ENCODE data around the gene FETUB. TPM values are rescaled to one million over a fixed set of nuclear protein-coding genes. Genes with fewer than 3 reads are reported as not detected.

Gene FETUB
- total RNA-seq, 1 experiment from 2014 or later, result not detected

DNA sequence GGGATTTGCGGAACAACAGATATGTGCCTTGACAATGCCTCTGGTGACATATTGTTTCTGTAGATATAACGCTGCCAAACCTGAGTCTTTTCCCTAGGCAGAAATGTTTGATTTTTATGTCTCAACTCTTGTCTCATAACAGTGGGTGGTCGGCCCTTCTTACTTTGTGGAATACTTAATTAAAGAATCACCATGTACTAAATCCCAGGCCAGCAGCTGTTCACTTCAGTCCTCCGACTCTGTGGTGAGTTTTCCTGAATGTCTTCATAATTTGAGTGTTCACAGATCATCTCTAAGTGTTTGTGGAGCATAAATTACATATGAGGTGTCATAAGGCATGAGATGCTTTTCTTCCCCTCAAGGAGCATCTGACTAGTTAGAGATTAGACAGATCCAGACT lies 5.9 kb downstream of the FETUB start:
- H3K9me3 ChIP-seq, result no peaks in the 10 kb centered on the region
- H3K36me3 ChIP-seq (ENCODE audit: control insufficient read depth, insufficient read depth, low read length), result no peaks in the 10 kb centered on the region
- ChIA-PET CTCF (no interaction called here), POLR2A (no interaction called here)
- Mint-ChIP-seq H3K4me3 (ENCODE audit: unreplicated experiment) (no peak overlapping the region), H3K9me3 (ENCODE audit: unreplicated experiment) (no peaks in the 10 kb centered on the region), H3K36me3 (ENCODE audit: insufficient read depth, unreplicated experiment) (no peaks in the 10 kb centered on the region), H3K4me1 (ENCODE audit: low read depth, unreplicated experiment) (no peaks in the 10 kb centered on the region), H3K27me3 (ENCODE audit: insufficient read depth, unreplicated experiment) (no peaks in the 10 kb centered on the region), H3K27ac (ENCODE audit: unreplicated experiment) (no peak overlapping the region)
- H3K27me3 ChIP-seq (replicated peaks; ENCODE audit: control insufficient read depth, insufficient read depth, low read length), result no peaks in the 10 kb centered on the region
- H3K4me1 ChIP-seq, result no peaks in the 10 kb centered on the region
- H3K4me3 ChIP-seq (ENCODE audit: low read depth, low read length), result no peak overlapping the region
- intact Hi-C loops (cut with micrococcal nuclease; ENCODE audit: unreplicated experiment), result no loop called here
- BruUV-seq (replicated peaks), result no TSS peak
- DNase-seq, result no peak
- TF ChIP-seq, protein P1, sequence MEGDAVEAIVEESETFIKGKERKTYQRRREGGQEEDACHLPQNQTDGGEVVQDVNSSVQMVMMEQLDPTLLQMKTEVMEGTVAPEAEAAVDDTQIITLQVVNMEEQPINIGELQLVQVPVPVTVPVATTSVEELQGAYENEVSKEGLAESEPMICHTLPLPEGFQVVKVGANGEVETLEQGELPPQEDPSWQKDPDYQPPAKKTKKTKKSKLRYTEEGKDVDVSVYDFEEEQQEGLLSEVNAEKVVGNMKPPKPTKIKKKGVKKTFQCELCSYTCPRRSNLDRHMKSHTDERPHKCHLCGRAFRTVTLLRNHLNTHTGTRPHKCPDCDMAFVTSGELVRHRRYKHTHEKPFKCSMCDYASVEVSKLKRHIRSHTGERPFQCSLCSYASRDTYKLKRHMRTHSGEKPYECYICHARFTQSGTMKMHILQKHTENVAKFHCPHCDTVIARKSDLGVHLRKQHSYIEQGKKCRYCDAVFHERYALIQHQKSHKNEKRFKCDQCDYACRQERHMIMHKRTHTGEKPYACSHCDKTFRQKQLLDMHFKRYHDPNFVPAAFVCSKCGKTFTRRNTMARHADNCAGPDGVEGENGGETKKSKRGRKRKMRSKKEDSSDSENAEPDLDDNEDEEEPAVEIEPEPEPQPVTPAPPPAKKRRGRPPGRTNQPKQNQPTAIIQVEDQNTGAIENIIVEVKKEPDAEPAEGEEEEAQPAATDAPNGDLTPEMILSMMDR (IDR thresholded peaks at IDR 0.05; ENCODE audit: insufficient read depth in 1 of 2, low read depth in 1 of 2, low read length in 1 of 2, severe bottlenecking in 1 of 2, unreplicated experiment in 1 of 2), result no peak

DNA sequence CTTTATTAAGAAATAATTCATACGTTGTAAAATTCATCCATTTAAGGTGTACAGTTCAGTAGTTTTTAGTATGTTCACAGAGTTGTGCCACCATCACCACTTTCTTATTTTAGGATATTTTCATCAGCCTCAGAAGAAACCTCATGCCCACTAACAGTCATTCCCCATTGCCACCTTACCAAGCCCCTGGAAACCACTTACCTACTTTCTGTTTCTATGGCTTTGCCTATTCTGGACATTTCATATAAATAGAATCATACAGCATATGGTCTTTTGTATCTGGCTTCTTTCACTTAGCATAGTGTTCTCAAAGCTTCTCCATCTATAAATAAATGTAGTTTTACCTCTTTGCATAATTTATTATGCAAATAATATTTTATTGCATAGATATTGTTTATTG lies 6.6 kb downstream of the FETUB start:
- intact Hi-C loops (cut with micrococcal nuclease; ENCODE audit: unreplicated experiment), result no loop called here
- H3K4me1 Mint-ChIP-seq (ENCODE audit: low read depth, unreplicated experiment), result no peaks in the 10 kb centered on the region
- H3K27me3 Mint-ChIP-seq (ENCODE audit: insufficient read depth, unreplicated experiment), result no peaks in the 10 kb centered on the region
- ChIA-PET POLR2A (no interaction called here), CTCF (no interaction called here)
- H3K4me3 Mint-ChIP-seq (ENCODE audit: unreplicated experiment), result no peak overlapping the region
- no peaks in the 10 kb centered on the region for H3K4me1 ChIP-seq
- H3K9me3 Mint-ChIP-seq (ENCODE audit: unreplicated experiment), result no peaks in the 10 kb centered on the region
- H3K36me3 Mint-ChIP-seq (ENCODE audit: insufficient read depth, unreplicated experiment), result no peaks in the 10 kb centered on the region
- H3K27me3 ChIP-seq (replicated peaks; ENCODE audit: control insufficient read depth, insufficient read depth, low read length), result no peaks in the 10 kb centered on the region
- H3K36me3 ChIP-seq (ENCODE audit: control insufficient read depth, insufficient read depth, low read length), result no peaks in the 10 kb centered on the region
- H3K4me3 ChIP-seq (ENCODE audit: low read depth, low read length), result no peak overlapping the region
- no peaks in the 10 kb centered on the region for H3K9me3 ChIP-seq
- TF ChIP-seq, protein P1 (IDR thresholded peaks at IDR 0.05; ENCODE audit: insufficient read depth in 1 of 2, low read depth in 1 of 2, low read length in 1 of 2, severe bottlenecking in 1 of 2, unreplicated experiment in 1 of 2), result no peak
- no TSS peak for BruUV-seq (replicated peaks)
- no peak for DNase-seq
- H3K27ac Mint-ChIP-seq (ENCODE audit: unreplicated experiment), result no peak overlapping the region

DNA sequence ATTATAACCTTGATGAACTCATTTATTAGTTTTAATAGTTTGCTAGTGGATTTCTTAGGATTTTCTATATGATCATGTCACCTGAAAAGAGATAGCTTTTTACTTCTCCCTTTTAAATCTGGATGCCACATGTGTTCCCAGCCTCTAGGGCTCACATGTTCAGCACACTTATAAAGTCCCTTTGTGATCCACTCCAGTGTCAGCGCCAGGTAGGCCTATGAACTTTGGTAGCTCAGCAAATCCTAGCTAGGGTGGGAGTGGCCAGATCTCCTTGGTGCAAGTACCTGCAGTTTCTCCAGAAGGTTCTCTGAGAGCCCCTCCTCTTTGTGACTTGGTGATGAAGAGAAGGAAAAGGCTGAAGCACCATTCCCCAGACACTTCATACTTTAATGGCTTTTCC lies 8.7 kb downstream of the FETUB start:
- CTCF ChIA-PET, result no interaction called here
- no peaks in the 10 kb centered on the region for H3K4me1 Mint-ChIP-seq (ENCODE audit: low read depth, unreplicated experiment)

More for the DNA sequence above, 8.7 kb downstream of the FETUB start:
- no peaks in the 10 kb centered on the region for H3K9me3 ChIP-seq
- H3K27ac Mint-ChIP-seq (ENCODE audit: unreplicated experiment), result no peak overlapping the region
- H3K4me1 ChIP-seq, result no peaks in the 10 kb centered on the region
- POLR2A ChIA-PET, result no interaction called here
- no peaks in the 10 kb centered on the region for H3K27me3 Mint-ChIP-seq (ENCODE audit: insufficient read depth, unreplicated experiment)
- TF ChIP-seq, protein P1 (IDR thresholded peaks at IDR 0.05; ENCODE audit: insufficient read depth in 1 of 2, low read depth in 1 of 2, low read length in 1 of 2, severe bottlenecking in 1 of 2, unreplicated experiment in 1 of 2), result no peak
- H3K36me3 Mint-ChIP-seq (ENCODE audit: insufficient read depth, unreplicated experiment), result no peaks in the 10 kb centered on the region
- H3K4me3 Mint-ChIP-seq (ENCODE audit: unreplicated experiment), result no peak overlapping the region
- no peaks in the 10 kb centered on the region for H3K36me3 ChIP-seq (ENCODE audit: control insufficient read depth, insufficient read depth, low read length)
- no peaks in the 10 kb centered on the region for H3K9me3 Mint-ChIP-seq (ENCODE audit: unreplicated experiment)
- BruUV-seq (replicated peaks), result no TSS peak
- H3K4me3 ChIP-seq (ENCODE audit: low read depth, low read length), result no peak overlapping the region
- H3K27me3 ChIP-seq (replicated peaks; ENCODE audit: control insufficient read depth, insufficient read depth, low read length), result no peaks in the 10 kb centered on the region
- intact Hi-C loops (cut with micrococcal nuclease; ENCODE audit: unreplicated experiment), result no loop called here
- no peak for DNase-seq
